ENCODE data around the gene DMD.

Gene DMD

DNA sequence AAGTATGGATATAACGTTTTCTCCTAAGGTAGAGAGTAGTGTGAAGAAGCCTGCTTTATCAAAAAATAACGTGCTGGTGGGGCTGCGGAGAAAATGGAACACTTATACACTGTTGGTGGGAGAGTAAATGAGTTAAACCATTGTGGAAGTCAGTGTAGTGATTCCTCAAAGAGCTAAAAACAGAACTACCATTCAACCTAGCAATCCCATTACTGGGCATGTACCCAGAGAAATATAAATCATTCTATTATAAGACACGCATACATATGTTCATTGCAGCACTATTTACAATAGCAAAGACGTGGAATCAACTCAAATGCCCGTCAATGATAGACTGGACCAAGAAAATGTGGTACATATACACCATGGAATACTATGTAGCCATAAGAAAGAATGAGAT, 196.4 kb downstream of the DMD start:
- no peak for DNase-seq

DNA sequence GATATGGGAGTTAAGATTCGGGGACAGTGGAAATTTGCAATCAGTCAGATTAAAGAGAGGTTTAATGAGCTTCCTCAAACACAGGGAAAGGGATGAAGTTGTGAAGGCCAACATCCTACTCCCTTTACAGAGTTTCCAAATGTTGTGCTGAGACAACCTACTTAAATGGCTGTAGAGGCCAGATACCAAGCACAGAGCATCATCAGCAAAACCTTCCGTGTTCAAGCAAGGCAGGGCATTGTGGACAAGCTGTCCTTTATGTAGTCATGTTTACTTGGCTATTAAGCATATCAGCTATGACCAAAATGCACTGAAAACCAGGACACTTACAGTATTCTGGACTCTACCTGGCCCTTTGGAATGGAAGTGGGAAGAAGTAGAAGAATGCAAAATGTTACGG, 197.3 kb downstream of the DMD start:
- no peak for DNase-seq

DNA sequence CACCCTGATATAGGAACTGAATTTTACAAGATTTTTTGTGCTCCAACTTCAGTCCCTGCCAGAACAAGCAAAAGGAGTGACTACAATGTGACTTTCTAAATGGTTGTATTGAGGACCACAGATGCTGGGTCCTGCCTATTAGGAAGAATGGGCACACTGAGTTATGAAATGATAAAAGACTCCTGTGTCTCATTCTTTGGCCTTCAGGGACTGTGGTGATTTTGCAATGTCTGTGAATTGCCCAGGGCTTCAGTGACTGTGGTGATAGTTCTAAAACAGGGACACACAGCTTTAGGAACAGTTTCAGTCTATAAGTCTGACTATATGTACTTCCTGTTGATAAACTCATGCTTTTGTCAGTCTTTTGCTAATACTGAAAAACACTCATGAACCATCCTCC, 210.2 kb downstream of the DMD start:
- no peak for DNase-seq

DNA sequence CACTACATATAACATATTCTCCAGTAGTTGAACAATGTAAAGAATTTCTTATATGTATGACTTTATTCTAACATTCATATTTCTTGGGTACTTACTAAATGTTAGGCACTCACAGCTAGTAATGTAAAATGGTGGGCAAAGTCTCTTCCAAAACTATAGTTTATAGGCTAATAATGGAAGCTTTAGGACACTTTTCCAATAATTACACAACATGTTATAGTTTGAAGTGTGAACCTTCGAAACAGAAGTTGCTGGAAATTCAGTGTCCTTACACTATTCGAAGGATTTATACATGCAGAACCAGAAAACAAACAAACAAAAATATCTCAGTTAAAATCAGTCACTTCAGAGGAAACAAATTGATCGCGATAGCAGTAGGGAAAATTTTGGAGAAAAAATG, 212.6 kb downstream of the DMD start:
- no peak for DNase-seq

DNA sequence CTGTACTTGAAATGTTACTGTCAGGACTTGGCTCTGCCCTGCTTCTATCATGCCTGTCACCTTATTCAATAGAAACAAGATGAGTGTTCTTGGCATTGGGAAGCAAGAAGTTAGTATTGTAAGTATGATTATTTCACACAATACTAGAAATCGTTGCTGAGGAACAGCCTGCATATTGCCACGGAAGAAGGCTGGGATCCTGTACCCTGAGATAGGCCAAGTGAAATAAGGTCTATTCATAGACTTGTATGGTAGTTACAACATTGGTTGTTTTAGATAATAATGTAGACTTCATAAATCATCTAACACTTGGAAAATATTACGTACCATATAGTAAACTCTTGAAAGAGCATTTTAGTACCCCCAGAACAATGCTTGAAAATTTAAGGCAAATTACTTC, 215.9 kb downstream of the DMD start:
- no peak for DNase-seq

DNA sequence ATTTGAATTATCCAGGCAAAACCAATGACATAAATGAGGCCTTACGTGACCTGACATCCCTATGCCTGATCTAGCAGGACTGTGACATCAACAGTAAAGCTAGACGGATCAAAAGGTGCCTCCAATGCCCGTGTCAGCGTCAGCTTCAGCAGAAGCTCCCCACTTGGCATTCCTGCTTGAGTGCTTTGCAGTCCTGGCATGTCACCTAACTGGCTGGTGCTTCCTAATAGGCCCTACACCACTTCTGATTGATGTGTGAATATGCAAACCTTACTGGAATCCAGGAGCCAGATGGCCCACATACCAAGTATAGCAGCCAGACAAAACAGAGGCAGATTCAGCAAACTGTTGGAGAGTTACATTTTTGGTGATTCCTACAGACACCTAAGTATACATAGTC, 224.2 kb downstream of the DMD start:
- no peak for DNase-seq

DNA sequence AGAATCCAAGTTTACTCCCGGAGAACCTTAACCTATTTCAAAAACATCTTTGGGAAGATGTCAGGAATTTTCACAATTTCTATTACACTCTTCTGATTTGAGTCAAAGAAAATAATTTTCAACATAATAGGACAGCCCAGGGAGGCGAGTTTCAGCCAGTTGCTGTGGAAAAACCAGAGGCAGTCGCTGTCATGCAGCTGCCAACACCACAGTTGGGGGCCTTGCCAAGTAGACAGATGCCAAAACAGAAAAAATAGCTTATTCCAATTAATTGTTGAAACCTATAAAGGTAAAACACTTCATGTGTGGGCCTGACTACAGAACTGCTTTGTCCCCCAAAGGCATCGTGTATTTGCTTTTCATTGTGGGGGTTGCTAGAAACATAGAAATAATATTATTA, 225.8 kb downstream of the DMD start:
- DNase-seq = no peak

DNA sequence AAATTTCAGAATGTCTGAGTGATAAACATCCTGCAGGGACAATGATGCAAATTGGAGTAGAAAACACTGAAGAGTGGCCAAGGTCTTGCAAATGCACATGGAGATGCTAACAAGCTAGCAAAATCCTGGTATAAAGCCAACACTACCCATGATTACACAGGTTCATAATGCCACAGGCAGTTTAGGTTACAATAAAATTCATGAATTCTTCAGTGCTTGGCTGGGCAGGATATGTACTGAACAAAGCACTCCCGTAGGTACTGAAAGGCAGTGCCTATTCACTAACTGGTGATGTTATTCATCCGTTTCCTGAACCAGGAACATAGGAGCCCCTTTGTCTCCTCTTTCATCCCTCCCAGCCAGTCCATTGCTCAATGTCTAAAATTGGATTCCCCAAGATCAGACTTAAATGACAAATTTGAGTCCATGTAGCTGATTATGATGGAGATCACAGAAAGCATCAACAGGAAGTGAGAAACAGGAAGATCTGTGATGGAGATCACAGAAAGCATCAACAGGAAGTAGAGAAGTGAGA, 244.5 kb downstream of the DMD start:
- DNase-seq = no peak

DNA sequence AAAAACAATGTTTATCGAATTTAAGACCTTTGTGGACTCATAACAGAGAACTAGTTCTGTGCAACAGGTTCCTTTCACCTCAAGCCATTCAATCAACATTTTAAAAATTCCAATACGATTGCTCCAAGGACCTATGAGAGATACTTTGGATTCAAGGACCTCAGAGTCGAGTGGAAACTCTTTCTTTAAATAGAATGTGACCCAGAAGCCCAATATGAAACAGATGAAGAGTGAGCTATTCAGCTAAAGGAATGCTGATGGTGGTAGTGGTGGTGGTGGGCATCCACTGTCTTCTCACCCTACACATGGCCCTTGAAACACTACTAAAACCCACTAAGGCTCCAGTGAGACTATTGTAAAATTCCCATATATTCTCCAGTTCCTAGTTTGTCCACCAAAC, 257.2 kb downstream of the DMD start:
- DNase-seq = no peak

DNA sequence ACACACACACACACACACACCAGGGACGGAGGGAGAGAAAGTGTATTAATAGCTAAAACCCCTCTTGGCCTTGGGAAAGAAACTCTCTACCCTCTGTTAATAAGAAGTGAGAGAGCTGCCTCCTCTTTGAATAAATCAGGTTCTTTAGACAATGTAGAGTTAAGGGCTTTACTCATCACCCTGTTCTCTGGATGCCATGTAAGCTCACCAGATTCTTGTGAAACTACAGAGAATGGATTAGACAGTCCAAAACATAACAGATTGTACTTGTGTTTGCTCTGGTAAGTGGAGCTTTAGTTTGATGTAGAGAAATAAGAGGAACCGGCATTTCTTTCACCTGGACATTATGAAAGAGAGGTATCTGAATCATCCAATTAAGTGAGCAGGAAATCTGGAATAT, 263.2 kb downstream of the DMD start:
- DNase-seq = no peak

DNA sequence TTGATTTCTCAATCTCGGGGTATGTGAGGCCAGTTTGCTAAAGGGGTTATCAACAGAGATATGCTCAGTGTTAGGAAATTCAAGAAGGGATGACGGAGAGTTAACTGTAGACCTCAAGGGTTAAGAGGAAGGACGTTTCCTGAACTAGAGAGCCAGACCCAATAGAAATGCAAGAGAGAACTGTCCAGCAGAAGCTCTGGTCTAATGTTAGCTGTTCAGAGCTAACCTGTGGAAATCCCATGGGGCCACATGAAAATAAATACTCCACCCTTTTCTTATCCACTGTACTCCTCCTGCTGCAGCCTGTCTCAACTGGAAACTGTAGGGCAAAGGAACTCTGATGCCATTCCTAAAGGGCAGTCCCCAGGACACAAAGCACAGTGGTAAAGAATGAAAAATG, 274.3 kb downstream of the DMD start:
- no peak for DNase-seq

DNA sequence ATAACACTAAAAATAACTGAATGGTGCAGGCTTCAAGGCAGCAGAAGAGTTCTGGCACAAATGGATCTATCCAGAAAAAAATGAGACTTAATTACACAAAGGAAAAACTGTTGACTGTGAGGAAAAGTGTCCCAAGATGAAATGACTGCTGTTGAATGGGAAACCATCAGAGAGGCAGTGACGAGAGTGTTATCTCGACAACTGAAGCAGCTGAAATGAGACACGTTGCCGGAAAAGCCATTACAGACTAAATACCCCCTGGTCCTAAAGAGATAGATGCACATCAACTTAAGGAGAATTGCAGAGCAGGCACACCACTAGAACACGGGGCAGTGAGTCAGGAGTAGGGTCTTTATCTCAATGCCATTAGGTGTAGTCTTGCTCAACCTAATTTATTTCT, 277.8 kb downstream of the DMD start:
- DNase-seq = no peak

DNA sequence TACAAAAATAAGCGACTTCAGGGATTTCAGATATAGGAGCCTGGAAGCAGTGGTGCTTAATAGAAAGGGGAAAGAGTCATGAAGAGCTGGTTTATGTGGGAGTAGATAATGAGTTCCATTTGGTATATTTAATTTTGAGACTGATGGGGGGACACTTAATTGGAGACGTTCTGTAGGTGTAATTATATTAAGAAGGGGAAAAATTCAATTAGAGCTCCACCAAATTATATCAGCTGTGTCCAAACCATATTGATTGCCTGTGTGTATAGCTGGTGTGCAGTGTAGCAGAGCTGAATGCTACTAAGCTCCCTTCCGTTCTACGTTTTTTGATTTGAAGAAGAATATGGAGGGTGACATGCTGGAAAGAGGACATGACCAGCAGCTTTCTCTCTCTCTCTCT, 282.3 kb downstream of the DMD start:
- no peak for DNase-seq

DNA sequence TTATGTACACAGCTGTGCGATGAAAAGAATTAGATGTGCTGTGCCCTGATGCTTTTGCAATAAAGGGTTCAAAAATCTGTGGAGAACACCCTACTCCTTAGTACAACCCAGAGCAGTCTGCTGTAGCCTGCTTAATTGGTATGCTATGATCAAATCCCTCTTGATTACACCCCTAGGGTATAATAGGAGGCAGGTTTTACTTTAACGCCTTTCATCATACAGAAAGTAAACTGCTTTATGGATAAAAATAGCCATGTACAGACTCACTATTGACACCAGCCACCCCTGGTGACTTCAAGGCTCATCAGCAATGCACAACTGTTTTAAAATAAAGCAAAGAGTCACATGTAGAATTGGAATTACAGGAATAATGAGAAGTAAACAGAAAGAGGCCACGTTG, 315.3 kb downstream of the DMD start:
- no peak for DNase-seq

DNA sequence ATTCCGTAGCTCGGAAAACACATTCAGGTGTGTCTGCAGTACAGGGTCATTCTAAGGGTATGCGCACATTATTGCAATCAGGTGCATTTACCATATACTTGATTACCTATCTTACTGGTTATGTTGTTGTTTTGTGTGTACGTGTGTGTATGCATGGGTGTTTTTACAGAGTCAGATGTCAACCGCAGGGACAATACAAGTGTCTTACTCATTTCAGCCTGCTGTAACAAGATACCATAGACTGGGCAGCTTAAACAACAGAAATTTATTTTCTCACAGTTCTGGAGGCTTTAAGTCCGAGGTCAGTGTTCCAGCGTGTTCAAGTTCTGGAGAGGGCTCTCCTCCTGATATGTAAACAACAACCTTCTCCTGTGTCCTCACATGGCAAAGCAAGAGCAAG, 316.7 kb downstream of the DMD start:
- DNase-seq = no peak

DNA sequence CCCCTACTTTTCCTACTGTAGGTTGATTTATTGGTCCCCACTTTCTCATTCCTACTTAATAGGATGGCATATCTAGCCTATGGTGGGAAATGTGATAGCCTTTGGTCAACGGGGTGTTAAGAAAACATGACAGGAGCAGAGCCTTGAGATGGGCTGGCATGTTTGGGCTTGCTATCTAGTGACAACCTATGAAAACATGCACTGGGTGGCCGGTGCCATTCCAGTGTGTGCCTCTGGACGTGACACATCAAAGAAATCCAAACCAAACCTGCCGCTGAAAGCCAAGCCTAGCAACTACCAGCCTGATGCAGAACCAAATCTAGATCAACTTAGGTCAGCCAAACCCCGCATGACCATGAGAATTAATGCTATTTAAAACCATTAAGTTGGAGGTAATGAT, 317.6 kb downstream of the DMD start:
- no peak for DNase-seq

DNA sequence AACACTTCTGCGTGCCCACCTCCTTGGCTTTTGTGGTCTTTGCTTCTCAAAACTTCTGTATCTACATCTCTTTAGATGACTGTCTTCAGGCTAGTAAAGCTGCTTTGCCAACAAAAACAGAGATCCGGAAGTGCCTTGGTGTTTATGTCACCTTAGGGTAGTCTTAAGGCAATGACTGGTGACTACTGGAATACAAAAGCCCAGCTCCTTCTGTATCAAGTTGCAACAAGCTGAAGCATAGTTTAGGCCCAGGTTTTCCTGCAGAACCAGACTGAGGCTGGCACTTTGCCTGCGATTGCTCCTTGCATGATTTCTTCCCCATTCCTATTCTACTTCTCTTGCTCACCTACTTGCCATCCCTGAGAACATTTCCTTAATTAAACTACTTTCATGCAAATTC, 333.8 kb downstream of the DMD start:
- DNase-seq = no peak

DNA sequence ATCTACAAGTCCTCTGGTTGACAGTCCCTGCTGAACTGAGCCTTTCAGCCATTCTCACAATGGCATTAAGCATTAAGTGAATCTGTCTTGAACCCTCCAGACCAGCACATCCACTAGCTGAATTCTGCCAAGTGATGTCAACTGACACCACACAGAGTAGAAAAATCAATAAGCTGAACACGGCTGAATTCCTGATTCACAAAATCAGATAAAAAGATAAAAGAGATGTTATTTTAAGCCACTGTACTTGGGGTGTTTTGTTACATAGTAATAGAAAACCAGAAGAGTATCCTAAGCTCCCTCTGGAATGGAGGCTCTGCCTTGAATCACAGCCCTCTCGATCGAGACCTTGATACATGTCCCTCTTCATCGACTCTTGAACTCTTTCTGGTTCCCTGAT, 336.5 kb downstream of the DMD start:
- DNase-seq = no peak

DNA sequence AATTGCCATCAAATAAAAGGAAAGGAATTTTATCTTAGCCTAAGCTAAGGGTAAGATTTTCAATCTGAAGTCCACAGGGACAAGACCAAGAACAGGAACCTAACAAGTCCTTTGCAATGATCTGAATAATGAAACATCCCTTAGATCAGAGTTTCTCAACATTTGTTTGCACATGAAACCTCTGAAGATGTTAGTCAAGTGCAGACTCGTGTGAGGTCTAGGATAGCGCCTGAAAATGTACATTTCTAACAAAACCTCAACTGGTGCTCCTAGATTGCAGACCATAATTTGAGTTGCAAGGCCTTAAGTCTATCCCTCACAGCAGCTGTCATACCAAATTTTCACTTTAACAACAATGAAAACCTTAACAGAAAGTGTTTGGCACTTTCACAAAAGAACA, 337.6 kb downstream of the DMD start:
- DNase-seq = no peak

DNA sequence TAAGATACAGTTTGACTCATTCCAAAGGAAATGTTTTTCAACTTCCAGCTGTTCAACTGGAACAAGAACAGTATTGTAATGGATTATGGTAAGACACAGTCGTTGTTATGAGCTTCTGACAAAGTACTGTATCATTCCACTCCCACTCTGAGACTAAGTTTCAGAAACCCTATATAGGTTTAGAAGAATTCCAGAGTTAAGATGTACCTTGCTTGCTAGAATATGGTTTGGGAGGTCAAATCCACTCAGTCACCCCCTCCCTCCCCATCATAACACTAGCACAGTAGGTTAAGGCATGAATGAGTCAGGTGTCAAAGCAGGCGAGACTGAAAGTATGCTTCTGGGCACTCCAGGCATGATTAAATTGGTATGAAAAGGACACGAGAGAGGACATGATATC, 339.7 kb downstream of the DMD start:
- DNase-seq = no peak

DNA sequence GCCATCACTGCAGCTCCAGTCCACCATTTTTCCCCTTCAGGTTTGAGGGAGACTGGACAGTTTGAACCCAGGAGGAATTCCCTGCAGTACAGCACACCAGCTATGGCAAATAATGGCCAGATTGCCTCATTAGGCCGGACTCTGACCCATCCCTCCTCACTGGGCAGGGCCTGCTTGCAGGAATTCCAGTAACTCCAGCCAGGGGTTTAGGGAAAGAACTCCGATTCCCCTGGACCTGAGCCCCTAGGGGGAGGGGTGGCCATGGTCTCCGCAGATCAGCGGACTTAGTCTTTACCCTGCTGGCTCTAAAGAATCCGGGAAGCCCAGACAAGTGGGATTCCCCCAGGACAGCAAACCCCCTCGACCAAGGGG, 342.8 kb downstream of the DMD start:
- DNase-seq = no peak

DNA sequence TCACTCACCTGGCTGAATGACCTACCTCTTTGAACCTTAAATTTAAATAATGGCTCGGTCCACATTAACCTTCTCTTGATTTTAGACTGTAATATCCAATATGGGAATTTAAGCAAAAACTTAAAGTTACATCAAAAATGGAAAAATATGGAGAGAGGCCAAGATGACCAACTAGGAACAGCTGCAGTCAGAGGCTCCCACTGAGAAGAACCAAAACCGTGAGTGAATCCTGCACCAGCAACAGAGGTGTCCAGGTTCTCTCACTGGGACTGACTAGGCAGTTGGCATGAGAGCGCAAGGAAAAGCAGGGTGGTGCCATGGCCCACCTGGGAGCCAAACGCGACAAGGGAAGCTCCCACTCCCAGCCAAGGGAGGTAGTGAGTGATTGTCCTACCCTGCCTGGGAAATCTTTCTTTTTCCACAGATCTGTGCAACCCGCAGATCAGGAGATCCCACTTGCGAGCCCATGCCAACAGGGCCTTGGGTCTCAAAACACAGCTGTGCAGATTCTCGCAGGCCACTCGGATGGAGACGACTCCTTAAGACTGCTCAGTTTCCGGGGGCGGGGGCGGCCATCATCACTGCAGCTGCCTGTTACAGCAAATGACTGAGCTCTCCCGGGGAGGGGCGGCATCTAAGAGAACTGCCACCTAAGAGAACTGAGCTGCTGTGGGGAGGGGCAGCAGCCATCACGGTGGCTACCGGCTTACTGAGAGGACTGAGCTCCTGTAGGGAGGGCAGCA, 343.4 kb downstream of the DMD start:
- no peak for DNase-seq

DNA sequence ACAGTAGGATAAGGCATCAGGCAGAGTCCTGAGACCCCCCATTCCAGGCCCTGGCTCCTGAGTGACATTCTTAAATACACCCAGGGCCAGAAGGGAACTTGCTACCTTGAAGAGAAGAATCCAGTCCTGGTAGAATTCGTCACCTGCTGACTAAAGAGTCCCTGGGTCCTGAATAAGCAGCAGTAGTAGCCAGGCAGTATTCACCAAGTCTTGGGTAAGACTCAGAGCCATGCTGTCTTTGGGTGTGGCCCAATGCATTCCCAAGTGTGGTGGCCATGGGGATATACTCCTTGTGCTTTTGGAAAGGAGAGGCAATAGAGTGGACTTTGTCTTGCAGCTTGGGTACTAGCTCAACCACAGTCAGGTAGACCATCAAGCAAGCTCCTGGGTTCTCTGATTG, 359.1 kb downstream of the DMD start:
- no peak for DNase-seq

DNA sequence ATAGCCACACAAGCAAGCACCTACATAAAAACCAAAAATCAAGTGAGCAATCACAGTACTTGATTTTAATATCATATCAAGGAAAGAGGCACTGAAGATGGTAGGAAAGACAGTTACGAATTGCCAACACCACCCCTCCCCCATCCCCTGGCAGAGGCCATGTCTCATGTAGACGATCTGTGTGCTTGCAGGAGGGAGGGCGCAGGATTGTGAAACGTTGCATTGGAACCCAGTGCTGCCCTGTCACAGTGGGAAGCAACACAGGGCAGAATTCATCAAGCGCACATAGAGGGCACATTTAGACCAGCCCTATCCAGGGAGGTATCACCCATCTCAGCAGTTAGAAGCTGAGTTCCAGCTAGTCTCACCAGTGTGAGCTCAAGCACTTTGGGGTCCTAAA, 359.8 kb downstream of the DMD start:
- no peak for DNase-seq

DNA sequence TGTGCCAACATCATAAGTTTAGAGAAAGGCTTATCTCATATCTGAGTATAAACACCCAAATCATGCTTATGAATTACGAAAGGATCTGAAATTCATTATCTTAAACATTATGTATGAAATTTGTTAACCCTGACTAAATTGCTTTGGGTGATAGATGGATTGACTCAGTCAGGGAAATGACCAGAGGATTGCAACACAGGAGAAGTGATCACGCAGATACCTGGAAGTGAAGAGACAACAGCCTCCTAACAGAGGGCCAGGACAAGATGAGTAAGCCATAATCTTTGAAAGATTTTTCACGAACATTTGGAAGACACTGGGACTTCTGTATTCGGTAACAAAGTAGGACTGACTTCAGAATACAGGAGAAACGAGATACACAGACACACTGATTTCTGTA, 363.4 kb downstream of the DMD start:
- no peak for DNase-seq

DNA sequence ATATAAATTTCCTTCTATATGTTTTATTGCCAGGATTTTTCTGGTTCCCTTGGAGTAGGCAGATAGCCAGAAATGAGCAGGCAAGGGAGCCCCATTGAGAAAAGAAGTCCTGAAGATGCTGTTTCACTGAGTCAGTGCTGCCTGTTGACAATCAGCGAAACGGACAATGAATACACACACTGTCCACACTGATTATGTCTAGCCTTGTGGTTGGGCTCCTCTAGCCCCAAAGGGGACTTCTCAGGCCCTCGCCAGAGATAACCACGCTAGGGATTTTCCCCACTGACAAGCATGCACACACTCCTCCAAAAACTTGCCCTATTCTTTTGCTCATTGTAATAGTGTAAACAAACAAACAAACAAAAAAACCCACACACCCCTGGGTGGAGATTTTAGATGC, 369.3 kb downstream of the DMD start:
- no peak for DNase-seq

Measured in NCI-H1048 (cell line).